NCI-H2171 treated with DMSO at 0.1 percent for 48 hours (cell line): ENCODE measurements around the gene PEAK3.

Experiments
- DNase-seq: peaks from one replicate; lab custom pipeline; 2025; lab: John Stamatoyannopoulos, UW

The PEAK3 gene

GRCh38 chr19:2236314-2237050 is 45.5 kb downstream of the PEAK3 start, which contains the start of the genes PLEKHJ1 and SF3A2:
PLEKHJ1 (minus strand) TSS chr19:2236329; CDS start chr19:2236248, 81 bp downstream.
SF3A2 (plus strand) TSS chr19:2236824; CDS start chr19:2243419, 6,595 bp downstream.
- peak; percentile 97 for DNase-seq

- no peak for DNase-seq
Observed at GRCh38 chr19:2236064-2236313, 46.0 kb downstream of the PEAK3 start.

- DNase-seq: peak; percentile 68
Observed at GRCh38 chr19:2235381-2236063, 46.5 kb downstream of the PEAK3 start.

GRCh38 chr19:2234996-2235380 is 47.0 kb downstream of the PEAK3 start:
- no peak for DNase-seq

GRCh38 chr19:2233601-2234280 is 48.2 kb downstream of the PEAK3 start:
- DNase-seq: no peak

GRCh38 chr19:2232286-2233151 is 49.5 kb downstream of the PEAK3 start:
- DNase-seq: no peak

- peak; percentile 14 for DNase-seq
Observed at GRCh38 chr19:2231621-2232221, 50.3 kb downstream of the PEAK3 start.

GRCh38 chr19:2230807-2231533 is 51.0 kb downstream of the PEAK3 start:
- no peak for DNase-seq

GRCh38 chr19:2230033-2230531 is 51.9 kb downstream of the PEAK3 start:
- DNase-seq: no peak

GRCh38 chr19:2229103-2230032 is 52.6 kb downstream of the PEAK3 start:
- no peak for DNase-seq

GRCh38 chr19:2228157-2229030 is 53.6 kb downstream of the PEAK3 start:
- no peak for DNase-seq

- no peak for DNase-seq
Observed at GRCh38 chr19:2227415-2228156, 54.4 kb downstream of the PEAK3 start.

GRCh38 chr19:2226840-2227360 is 55.1 kb downstream of the PEAK3 start:
- DNase-seq: no peak

- DNase-seq: no peak
Observed at GRCh38 chr19:2226051-2226839, 55.7 kb downstream of the PEAK3 start.

GRCh38 chr19:2225415-2226050 is 56.4 kb downstream of the PEAK3 start:
- DNase-seq: no peak

- DNase-seq: no peak
Observed at GRCh38 chr19:2224754-2225349, 57.1 kb downstream of the PEAK3 start.
